ENCODE results near the gene DCDC2.

- TF ChIP-seq, protein P1, sequence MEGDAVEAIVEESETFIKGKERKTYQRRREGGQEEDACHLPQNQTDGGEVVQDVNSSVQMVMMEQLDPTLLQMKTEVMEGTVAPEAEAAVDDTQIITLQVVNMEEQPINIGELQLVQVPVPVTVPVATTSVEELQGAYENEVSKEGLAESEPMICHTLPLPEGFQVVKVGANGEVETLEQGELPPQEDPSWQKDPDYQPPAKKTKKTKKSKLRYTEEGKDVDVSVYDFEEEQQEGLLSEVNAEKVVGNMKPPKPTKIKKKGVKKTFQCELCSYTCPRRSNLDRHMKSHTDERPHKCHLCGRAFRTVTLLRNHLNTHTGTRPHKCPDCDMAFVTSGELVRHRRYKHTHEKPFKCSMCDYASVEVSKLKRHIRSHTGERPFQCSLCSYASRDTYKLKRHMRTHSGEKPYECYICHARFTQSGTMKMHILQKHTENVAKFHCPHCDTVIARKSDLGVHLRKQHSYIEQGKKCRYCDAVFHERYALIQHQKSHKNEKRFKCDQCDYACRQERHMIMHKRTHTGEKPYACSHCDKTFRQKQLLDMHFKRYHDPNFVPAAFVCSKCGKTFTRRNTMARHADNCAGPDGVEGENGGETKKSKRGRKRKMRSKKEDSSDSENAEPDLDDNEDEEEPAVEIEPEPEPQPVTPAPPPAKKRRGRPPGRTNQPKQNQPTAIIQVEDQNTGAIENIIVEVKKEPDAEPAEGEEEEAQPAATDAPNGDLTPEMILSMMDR (IDR thresholded peaks at IDR 0.05), result no peak
- no peak for TF ChIP-seq POLR2A (IDR thresholded peaks at IDR 0.05)
These were observed 16.6 kb downstream of the DCDC2 start for GRCh38 chr6:24340998-24341938.

Measured in breast epithelium (tissue), 3 donors.